H1 (cell line): ENCODE data around the gene CALHM5. TPM values are rescaled to one million over a fixed set of nuclear protein-coding genes. Genes with fewer than 3 reads are reported as not detected.

ENCODE experiments used
- CTCF ChIA-PET: fragments of 300-600 bp; sonication (Branson Sonifier 250); formaldehyde crosslinking; loops from one replicate; lab custom pipeline; 2021; ENCODE audit not compliant: partially characterized antibody; lab: Charles Lee
- POLR2A ChIA-PET: fragments of 300-600 bp; sonication (Branson Sonifier 250); formaldehyde crosslinking; loops from one replicate; lab custom pipeline; 2021; ENCODE audit warnings: inconsistent platforms; ENCODE audit not compliant: partially characterized antibody; lab: Charles Lee
- DNase-seq, 2 experiments: peaks; one replicate each; pipeline versions ENCODE4 v3.0.0 to v3.0.0-alpha.2; 2010 to 2022; ENCODE audit warnings: low spot score in 2 of 2, low read depth in 1 of 2, mixed read lengths in 1 of 2
- FAIRE-seq: peaks from 2 replicates; lab custom pipeline; 2011; peaks lifted over from hg19 to GRCh38; lab: Jason Lieb, UNC
- H2AFZ ChIP-seq: 2 replicates; pipeline ENCODE4 v1.8.1; 2012; ENCODE audit warnings: low read length, inconsistent platforms
- H2AK5ac ChIP-seq: 2 replicates; pipeline ENCODE4 v1.6.1; 2013; ENCODE audit warnings: low read depth, low read length
- H2BK120ac ChIP-seq: replicated peaks from 2 replicates; pipeline ENCODE3; 2013; ENCODE audit warnings: low read depth, low read length, inconsistent platforms
- H2BK12ac ChIP-seq: 2 replicates; pipeline ENCODE4 v1.6.1; 2013; ENCODE audit warnings: low read depth, low read length
- H2BK15ac ChIP-seq: 2 replicates; pipeline ENCODE4 v1.6.1; 2013; ENCODE audit warnings: low read length
- H2BK20ac ChIP-seq: 2 replicates; pipeline ENCODE4 v1.6.1; 2013; ENCODE audit warnings: low read length
- H2BK5ac ChIP-seq: 2 replicates; pipeline ENCODE4 v1.6.1; 2013; ENCODE audit warnings: low read depth, low read length
- H3K14ac ChIP-seq: 2 replicates; pipeline ENCODE4 v1.6.1; 2013; ENCODE audit warnings: inconsistent platforms; ENCODE audit not compliant: insufficient read length
- H3K18ac ChIP-seq: 2 replicates; pipeline ENCODE4 v1.6.1; 2013; ENCODE audit warnings: low read length; ENCODE audit errors: extremely low read depth
- H3K23ac ChIP-seq: 2 replicates; pipeline ENCODE4 v1.6.1; 2013; ENCODE audit warnings: inconsistent platforms; ENCODE audit not compliant: insufficient read length
- H3K23me2 ChIP-seq: 2 replicates; pipeline ENCODE4 v1.6.1; 2013; ENCODE audit warnings: low read depth, low read length
- H3K27ac ChIP-seq: 2 replicates; pipeline ENCODE4 v1.6.1; 2011; ENCODE audit warnings: low read depth, low read length, inconsistent platforms
- H3K27me3 ChIP-seq, 4 experiments: replicated peaks in 1 of 4; 1 replicate in 1 of 4; 2 replicates in 3 of 4; pipeline versions ENCODE4 v1.6.1 to v1.8.1; 2011 to 2013; ENCODE audit warnings: low read length in 3 of 4, mild to moderate bottlenecking in 3 of 4, inconsistent platforms in 2 of 4, mixed read lengths in 2 of 4, moderate library complexity in 1 of 4; ENCODE audit not compliant: control insufficient read depth in 3 of 4, insufficient read depth in 3 of 4; ENCODE audit errors: extremely low read depth in 1 of 4
- H3K36me3 ChIP-seq, 4 experiments: 2 replicates each; pipeline versions ENCODE4 v1.6.1 to v1.8.1; 2011 to 2013; ENCODE audit warnings: mild to moderate bottlenecking in 4 of 4, low read length in 3 of 4, moderate library complexity in 2 of 4, control low read depth in 1 of 4, inconsistent platforms in 1 of 4; ENCODE audit not compliant: insufficient read depth in 4 of 4, control insufficient read depth in 2 of 4
- H3K4ac ChIP-seq: replicated peaks from 2 replicates; pipeline ENCODE3; 2013; ENCODE audit warnings: low read length, low read depth, mixed read lengths, inconsistent platforms; ENCODE audit not compliant: insufficient read length
- H3K4me1 ChIP-seq, 4 experiments: replicated peaks in 1 of 4; 1 replicate in 1 of 4; 2 replicates in 3 of 4; pipeline versions ENCODE4 v1.6.1 to v1.8.1; 2011 to 2013; ENCODE audit warnings: low read length in 3 of 4, inconsistent platforms in 2 of 4, mixed read lengths in 1 of 4; ENCODE audit not compliant: insufficient read depth in 4 of 4, control insufficient read depth in 3 of 4
- H3K4me2 ChIP-seq, 2 experiments: 2 replicates each; pipeline versions ENCODE4 v1.6.1 to v1.8.1; 2011 to 2013; ENCODE audit warnings: low read depth in 2 of 2, low read length in 2 of 2, control low read depth in 1 of 2, inconsistent platforms in 1 of 2, mild to moderate bottlenecking in 1 of 2; ENCODE audit not compliant: insufficient read depth in 1 of 2
- H3K4me3 ChIP-seq, 4 experiments: fragments of 200-600, 300-600 bp in 1 of 4; sonication (generic), shearing (Covaris generic), sonication (Bioruptor Twin) in 1 of 4; 2 replicates each; pipeline versions ENCODE4 v1.5.1 to v1.8.1; 2011 to 2016; ENCODE audit warnings: low read length in 4 of 4, low read depth in 3 of 4, control low read depth in 2 of 4, inconsistent platforms in 2 of 4, mild to moderate bottlenecking in 2 of 4, mixed read lengths in 1 of 4, moderate library complexity in 1 of 4; ENCODE audit not compliant: insufficient read depth in 2 of 4; ENCODE audit errors: extremely low read depth in 1 of 4
- H3K56ac ChIP-seq: replicated peaks from 2 replicates; pipeline ENCODE3; 2013; ENCODE audit warnings: low read depth, mild to moderate bottlenecking, mixed read lengths, low read length, inconsistent platforms; ENCODE audit not compliant: insufficient read length
- H3K79me1 ChIP-seq: 2 replicates; pipeline ENCODE4 v1.6.1; 2013; ENCODE audit warnings: low read depth, low read length, control low read depth
- H3K79me2 ChIP-seq, 2 experiments: 2 replicates each; pipeline versions ENCODE4 v1.6.1 to v1.8.1; 2012 to 2013; ENCODE audit warnings: low read length in 2 of 2, mild to moderate bottlenecking in 2 of 2, inconsistent platforms in 1 of 2; ENCODE audit not compliant: insufficient read depth in 2 of 2, control insufficient read depth in 1 of 2
- H3K9ac ChIP-seq, 4 experiments: replicated peaks in 1 of 4; 1 replicate in 1 of 4; 2 replicates in 3 of 4; pipeline versions ENCODE4 v1.6.1 to v1.8.1; 2011 to 2013; ENCODE audit warnings: low read depth in 3 of 4, low read length in 3 of 4, control low read depth in 2 of 4, mild to moderate bottlenecking in 2 of 4, moderate library complexity in 2 of 4, inconsistent platforms in 1 of 4; ENCODE audit errors: extremely low read depth in 1 of 4
- H3K9me3 ChIP-seq, 2 experiments: 2 replicates each; pipeline versions ENCODE4 v1.6.1 to v1.8.1; 2012 to 2013; ENCODE audit warnings: mild to moderate bottlenecking in 2 of 2, moderate library complexity in 2 of 2, control low read depth in 1 of 2, inconsistent platforms in 1 of 2, low read depth in 1 of 2, low read length in 1 of 2, mixed read lengths in 1 of 2; ENCODE audit not compliant: insufficient read depth in 2 of 2
- H4K20me1 ChIP-seq, 2 experiments: replicated peaks in 1 of 2; 2 replicates each; pipeline versions ENCODE3 to v1.8.1; 2011 to 2013; ENCODE audit warnings: inconsistent platforms in 2 of 2, low read length in 2 of 2, mild to moderate bottlenecking in 1 of 2; ENCODE audit not compliant: insufficient read depth in 2 of 2, control insufficient read depth in 1 of 2
- H4K5ac ChIP-seq: 2 replicates; pipeline ENCODE4 v1.6.1; 2013; ENCODE audit warnings: low read length, low read depth, mixed read lengths, inconsistent platforms; ENCODE audit not compliant: insufficient read length
- H4K8ac ChIP-seq: 2 replicates; pipeline ENCODE4 v1.8.0; 2013; ENCODE audit warnings: mild to moderate bottlenecking, moderate library complexity, low read length, inconsistent platforms; ENCODE audit not compliant: insufficient read depth; ENCODE audit errors: extremely low read depth
- H4K91ac ChIP-seq: replicated peaks from 2 replicates; pipeline ENCODE3; 2013; ENCODE audit warnings: low read length, mixed read lengths, inconsistent platforms; ENCODE audit not compliant: insufficient read length
- ASH2L ChIP-seq: fragments of 200-600, 300-600 bp; sonication (generic); IDR thresholded peaks from one replicate; pipeline ENCODE4 v1.7.1; 2017; ENCODE audit warnings: low read length
- BRCA1 ChIP-seq: IDR thresholded peaks from 2 replicates; pipeline ENCODE4 v1.6.1; 2012; ENCODE audit warnings: low read depth, low read length, improper control_type of control experiment
- CEBPB ChIP-seq: IDR thresholded peaks from 2 replicates; pipeline ENCODE4 v1.6.1; 2012; ENCODE audit warnings: low read depth, low read length
- RXRA ChIP-seq: IDR thresholded peaks from 2 replicates; pipeline ENCODE4 v1.6.1; 2011; ENCODE audit warnings: low read depth, mild to moderate bottlenecking, low read length, moderate library complexity; ENCODE audit not compliant: insufficient read depth
- SUZ12 ChIP-seq: fragments of 200-600 bp; sonication (generic); IDR thresholded peaks from 2 replicates; pipeline ENCODE4 v1.6.1; 2012; ENCODE audit warnings: mild to moderate bottlenecking, inconsistent platforms, low read length, moderate library complexity, mixed read lengths
- ZNF274 ChIP-seq: IDR thresholded peaks from 2 replicates; pipeline ENCODE4 v1.7.0; 2012; ENCODE audit warnings: low read length, borderline replicate concordance; ENCODE audit errors: extremely low read depth
- WGBS, 2 experiments: shearing (Covaris generic) in 1 of 2; methylation state at CpG; one replicate each; pipeline versions ENCODE4 v1.1.6 to v1.1.7; 2013 to 2015; ENCODE audit warnings: low lambda C conversion rate in 2 of 2, mixed read lengths in 2 of 2, inconsistent platforms in 1 of 2, low coverage in 1 of 2, missing lambda C conversion rate in 1 of 2; ENCODE audit not compliant: insufficient replicate concordance in 2 of 2, insufficient coverage in 1 of 2, insufficient read length in 1 of 2; ENCODE audit errors: extremely low coverage in 1 of 2, missing lambda C conversion rate in 1 of 2; 5-methylcytosine and 5-hydroxymethylcytosine counted together
- polyA plus RNA-seq, 7 experiments: library from polyadenylated mRNA; depleted of rRNA in 3 of 7; stranded (reverse) in 5 of 7; unstranded in 2 of 7; fragments of >200 nt in 5 of 7; fragments of 200-250 nt in 2 of 7; gene quantifications; 1 replicate in 5 of 7; 2 replicates in 1 of 7; 4 replicates in 1 of 7; pipeline versions ENCODE4 v1.2.1 to v1.2.3, GENCODE V29; 2011 to 2013; ENCODE audit warnings: missing spikeins in 2 of 7, mixed read lengths in 2 of 7
- total RNA-seq: library from RNA; stranded (reverse); fragmentation: NEBNext Ultra II Directional; extraction: Animal tissue kit (Norgen Biotek cat#: 25700); gene quantifications from 2 replicates; pipeline ENCODE4 v1.2.1, GENCODE V29; 2021
- TF ChIP-seq, protein P1 (sequence below): IDR thresholded peaks from 2 replicates; pipeline ENCODE4 v1.6.1; 2012; ENCODE audit warnings: low read length, inconsistent platforms

Gene CALHM5
- total and polyA plus RNA-seq, 2 of the 8 experiments (the other 6 are each of a cell fraction or from before 2014, with no cell fraction given): 0.05 to 0.09 TPM

DNA sequence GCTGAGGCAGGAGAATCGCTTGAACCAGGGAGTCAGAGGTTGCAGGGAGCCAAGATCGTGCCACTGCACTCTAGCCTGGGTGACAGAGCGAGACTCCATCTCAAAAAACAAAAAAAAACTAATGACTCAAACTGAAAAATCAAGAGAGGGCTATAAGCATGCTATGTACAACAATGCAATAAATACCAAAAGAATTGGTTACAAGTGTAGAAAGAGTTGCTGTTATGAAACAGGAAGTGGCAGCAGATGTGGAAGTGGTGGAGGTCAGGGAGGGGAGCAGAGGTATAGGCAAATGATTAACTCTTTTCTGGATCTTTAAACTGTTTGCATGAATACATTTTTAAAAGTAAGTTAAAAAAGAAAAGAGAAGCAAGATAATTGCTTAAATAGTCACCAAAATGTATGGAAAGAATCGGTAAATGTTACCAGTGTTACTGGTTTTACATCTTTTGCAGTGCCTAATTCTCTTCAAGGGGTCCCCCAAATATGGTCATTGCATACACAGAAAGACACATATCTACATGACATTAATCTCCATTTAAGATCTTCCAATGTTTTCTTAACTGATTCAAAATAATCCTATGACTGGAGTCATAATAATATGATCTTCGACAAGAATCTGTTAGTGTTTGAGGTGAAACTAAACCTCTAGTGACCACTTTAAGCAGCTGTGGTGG is 35.3 kb upstream of the CALHM5 start:
- CTCF ChIA-PET: interaction anchor here (1.1 to 1.3 kb wide), 2 partner anchors 14 to 208 kb away, joined by 3 to 4 read pairs; no protein-coding TSS in a partner anchor
- FAIRE-seq: no peak
- H2AFZ ChIP-seq: no peak overlapping the region

More for the DNA sequence above, 35.3 kb upstream of the CALHM5 start:
- no peak overlapping the region for H3K4ac ChIP-seq
- H3K4me3 ChIP-seq: no peak overlapping the region
- H3K27me3 ChIP-seq: no peaks in the 10 kb centered on the region
- H4K5ac ChIP-seq: no peak overlapping the region
- no peaks in the 10 kb centered on the region for H3K79me1 ChIP-seq
- H4K8ac ChIP-seq: no peak overlapping the region
- H3K36me3 ChIP-seq: no peaks in the 10 kb centered on the region
- H3K4me1 ChIP-seq: no peaks in the 10 kb centered on the region
- no peak for DNase-seq
- no peaks in the 10 kb centered on the region for H4K20me1 ChIP-seq
- H2BK120ac ChIP-seq: no peak overlapping the region
- no peak overlapping the region for H3K27ac ChIP-seq
- POLR2A ChIA-PET: no interaction called here
- H4K91ac ChIP-seq: no peak overlapping the region
- H2AK5ac ChIP-seq: no peak overlapping the region
- H3K9ac ChIP-seq: no peak overlapping the region
- no peaks in the 10 kb centered on the region for H3K9me3 ChIP-seq
- H2BK15ac ChIP-seq: no peak overlapping the region
- H3K56ac ChIP-seq: no peak overlapping the region
- H3K18ac ChIP-seq: no peak overlapping the region
- no peak overlapping the region for H3K14ac ChIP-seq
- WGBS, 2 experiments: 91% methylated on average over 5 of the region's 5 CpGs; no CpG with 5 or more reads in 1 of the 2 experiments
- no peak overlapping the region for H3K4me2 ChIP-seq
- H2BK20ac ChIP-seq: no peak overlapping the region
- H3K23ac ChIP-seq: no peak overlapping the region
- TF ChIP-seq RXRA: no peak
- TF ChIP-seq SUZ12: no peak
- TF ChIP-seq ZNF274: no peak
- TF ChIP-seq ASH2L: no peak
- TF ChIP-seq CEBPB: no peak
- TF ChIP-seq, protein P1, sequence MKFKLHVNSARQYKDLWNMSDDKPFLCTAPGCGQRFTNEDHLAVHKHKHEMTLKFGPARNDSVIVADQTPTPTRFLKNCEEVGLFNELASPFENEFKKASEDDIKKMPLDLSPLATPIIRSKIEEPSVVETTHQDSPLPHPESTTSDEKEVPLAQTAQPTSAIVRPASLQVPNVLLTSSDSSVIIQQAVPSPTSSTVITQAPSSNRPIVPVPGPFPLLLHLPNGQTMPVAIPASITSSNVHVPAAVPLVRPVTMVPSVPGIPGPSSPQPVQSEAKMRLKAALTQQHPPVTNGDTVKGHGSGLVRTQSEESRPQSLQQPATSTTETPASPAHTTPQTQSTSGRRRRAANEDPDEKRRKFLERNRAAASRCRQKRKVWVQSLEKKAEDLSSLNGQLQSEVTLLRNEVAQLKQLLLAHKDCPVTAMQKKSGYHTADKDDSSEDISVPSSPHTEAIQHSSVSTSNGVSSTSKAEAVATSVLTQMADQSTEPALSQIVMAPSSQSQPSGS: no peak
- TF ChIP-seq BRCA1: no peak
- H2BK5ac ChIP-seq: no peak overlapping the region
- no peaks in the 10 kb centered on the region for H3K79me2 ChIP-seq
- no peak overlapping the region for H2BK12ac ChIP-seq
- H3K23me2 ChIP-seq: no peaks in the 10 kb centered on the region
